GM12873 (cell line): ENCODE results near the gene SGTA.

Experiments
- CTCF ChIP-seq: IDR thresholded peaks from 2 replicates; pipeline ENCODE4 v1.5.1; 2012; ENCODE audit warnings: low read depth, mild to moderate bottlenecking, moderate library complexity, low read length, control low read depth; ENCODE audit not compliant: insufficient read depth; ENCODE audit errors: missing control alignments

The SGTA gene

GRCh38 chr19:2806736-2807378 is 23.8 kb upstream of the SGTA start:
- TF ChIP-seq CTCF: no peak

- no peak for TF ChIP-seq CTCF
Observed at GRCh38 chr19:2805991-2806649, 23.0 kb upstream of the SGTA start.

GRCh38 chr19:2805261-2805900 is 22.3 kb upstream of the SGTA start:
- no peak for TF ChIP-seq CTCF

GRCh38 chr19:2804156-2805004 is 21.3 kb upstream of the SGTA start:
- no peak for TF ChIP-seq CTCF

GRCh38 chr19:2803486-2804155 is 20.5 kb upstream of the SGTA start:
- no peak for TF ChIP-seq CTCF

- no peak for TF ChIP-seq CTCF
Observed at GRCh38 chr19:2802826-2803225, 19.8 kb upstream of the SGTA start.
